Measurements from ENCODE around the gene TRIL. TPM values are rescaled to one million over a fixed set of nuclear protein-coding genes. Genes with fewer than 3 reads are reported as not detected.

The TRIL gene
- polyA plus RNA-seq, 2 of the 4 experiments (the other 2 are of a cell fraction): not detected

DNA sequence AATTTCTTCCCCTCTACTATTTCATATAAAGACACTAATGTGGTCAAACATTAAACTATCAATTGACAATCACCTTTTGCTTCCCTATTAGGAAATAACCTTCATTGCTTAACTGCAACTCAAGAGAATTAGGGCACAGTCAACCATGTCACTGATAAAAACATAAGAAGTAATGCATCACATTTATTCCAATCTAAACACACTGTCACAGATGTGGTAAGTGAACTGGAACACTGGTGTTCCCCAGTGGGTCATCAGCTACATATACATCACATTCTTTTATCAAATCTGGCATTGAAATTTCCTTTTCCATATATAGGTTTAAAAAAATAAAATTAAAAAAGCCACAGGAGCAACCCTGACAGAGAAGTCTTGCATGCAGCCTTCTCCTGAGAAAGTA is 3.7 kb downstream of the TRIL start:
- POLR2A ChIA-PET: no interaction called here
- FAIRE-seq: no peak
- no peak overlapping the region for H3K4me3 ChIP-seq
- peaks cover 4% of the 10 kb centered on the region; the same call in 2 of the 3 replicates for H3K4me1 ChIP-seq
- no peak overlapping the region for H3K27ac ChIP-seq
- no peak overlapping the region for H3K4me2 ChIP-seq
- ATAC-seq: no peak
- H3K9me3 ChIP-seq: no peaks in the 10 kb centered on the region
- CTCF ChIA-PET: interaction anchor here (5.1 kb wide), 1 partner anchor 32 kb away, joined by 40 read pairs; no protein-coding TSS in a partner anchor
- no peak for DNase-seq (ENCODE audit: low read depth in 1 of 2, low spot score in 1 of 2)
- no peak for TF ChIP-seq KDM1A (IDR thresholded peaks at IDR 0.05; ENCODE audit: low read depth)
- TF ChIP-seq SMC3 (IDR thresholded peaks at IDR 0.05): no peak

DNA sequence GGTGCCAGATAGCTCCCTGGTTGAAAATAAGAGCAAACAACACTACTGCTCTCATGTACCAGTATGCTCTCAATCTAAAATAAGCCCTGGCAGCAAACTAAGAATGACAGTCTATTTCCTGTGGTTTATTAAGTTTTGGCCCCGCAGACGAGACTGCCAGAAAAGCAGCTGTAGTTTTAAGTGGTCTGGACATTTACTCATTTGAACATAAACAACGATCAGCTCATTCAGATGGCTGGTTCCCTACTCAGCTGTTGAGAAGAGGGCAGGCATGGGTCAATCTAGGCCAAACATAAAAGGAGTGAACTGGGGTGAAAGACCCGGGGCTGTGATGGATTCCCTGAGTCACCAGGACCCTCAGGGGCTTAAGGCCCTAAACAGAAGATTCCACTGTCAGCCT is 4.5 kb downstream of the TRIL start:
- no peak overlapping the region for H3K4me3 ChIP-seq
- DNase-seq (ENCODE audit: low read depth in 1 of 2, low spot score in 1 of 2): no peak
- H3K4me2 ChIP-seq: no peak overlapping the region
- CTCF ChIA-PET: interaction anchor here (1.5 kb wide), 1 partner anchor 26 kb away, joined by 12 read pairs; no protein-coding TSS in a partner anchor
- no peak overlapping the region for H3K27ac ChIP-seq
- TF ChIP-seq NFE2L2 (conservative IDR thresholded peaks at IDR 0.05; ENCODE audit: low read length): no peak
- no peak for TF ChIP-seq NPAS2 (CRISPR knock-in tag; IDR thresholded peaks at IDR 0.05; ENCODE audit: borderline replicate concordance)
- ATAC-seq: no peak
- WGBS (ENCODE audit: missing lambda C conversion rate): 7% methylated on average over 4 of the region's 4 CpGs
- POLR2A ChIA-PET: no interaction called here
- H3K4me1 ChIP-seq: peaks cover 4% of the 10 kb centered on the region; the same call in 2 of the 3 replicates
- no peaks in the 10 kb centered on the region for H3K9me3 ChIP-seq
- FAIRE-seq: no peak

DNA sequence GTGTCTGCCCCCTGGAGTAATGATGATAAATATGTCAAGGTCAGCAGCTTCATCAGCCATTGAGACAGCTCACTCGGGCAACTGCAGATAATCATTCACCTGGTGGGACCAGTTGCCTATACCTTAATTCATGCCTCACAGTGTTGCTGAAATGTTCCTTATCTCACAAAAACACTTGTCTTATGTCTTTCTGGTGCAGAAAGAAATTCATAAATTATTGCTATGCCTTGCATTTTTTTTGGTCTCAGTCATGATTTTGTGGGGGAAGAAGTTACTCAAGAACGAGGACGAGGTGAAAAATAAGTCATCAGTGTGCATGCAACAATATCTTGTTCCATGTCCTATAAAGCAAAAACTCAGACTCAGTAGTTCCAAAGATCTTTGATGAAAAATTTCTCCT is 16.0 kb downstream of the TRIL start:
- whole genome bisulfite sequencing (ENCODE audit: missing lambda C conversion rate): 6% methylated on average over 3 of the region's 3 CpGs
- ChIA-PET POLR2A (no interaction called here), CTCF (interaction anchor here (1.0 to 5.0 kb wide), 4 partner anchors 15 to 466 kb away, joined by 4 to 24 read pairs (median 14); no protein-coding TSS in a partner anchor)
- TF ChIP-seq, protein P1, sequence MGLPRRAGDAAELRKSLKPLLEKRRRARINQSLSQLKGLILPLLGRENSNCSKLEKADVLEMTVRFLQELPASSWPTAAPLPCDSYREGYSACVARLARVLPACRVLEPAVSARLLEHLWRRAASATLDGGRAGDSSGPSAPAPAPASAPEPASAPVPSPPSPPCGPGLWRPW (IDR thresholded peaks at IDR 0.05): no peak
- TF ChIP-seq, protein P2, sequence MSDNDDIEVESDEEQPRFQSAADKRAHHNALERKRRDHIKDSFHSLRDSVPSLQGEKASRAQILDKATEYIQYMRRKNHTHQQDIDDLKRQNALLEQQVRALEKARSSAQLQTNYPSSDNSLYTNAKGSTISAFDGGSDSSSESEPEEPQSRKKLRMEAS (IDR thresholded peaks at IDR 0.05): no peak
- TF ChIP-seq FOXS1 (CRISPR knock-in tag; IDR thresholded peaks at IDR 0.05): no peak
- TF ChIP-seq, protein P3, sequence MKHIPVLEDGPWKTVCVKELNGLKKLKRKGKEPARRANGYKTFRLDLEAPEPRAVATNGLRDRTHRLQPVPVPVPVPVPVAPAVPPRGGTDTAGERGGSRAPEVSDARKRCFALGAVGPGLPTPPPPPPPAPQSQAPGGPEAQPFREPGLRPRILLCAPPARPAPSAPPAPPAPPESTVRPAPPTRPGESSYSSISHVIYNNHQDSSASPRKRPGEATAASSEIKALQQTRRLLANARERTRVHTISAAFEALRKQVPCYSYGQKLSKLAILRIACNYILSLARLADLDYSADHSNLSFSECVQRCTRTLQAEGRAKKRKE (CRISPR knock-in tag; IDR thresholded peaks at IDR 0.05; ENCODE audit: low read depth): no peak
- TF ChIP-seq RARB (CRISPR knock-in tag; IDR thresholded peaks at IDR 0.05): no peak
- no peak for TF ChIP-seq CEBPB (IDR thresholded peaks at IDR 0.05)
- TF ChIP-seq TP53 (CRISPR knock-in tag; IDR thresholded peaks at IDR 0.05): no peak
- TF ChIP-seq GATA3 (IDR thresholded peaks at IDR 0.05; ENCODE audit: borderline replicate concordance): no peak
- no peak for TF ChIP-seq RFX5 (IDR thresholded peaks at IDR 0.05)
- TF ChIP-seq MYC (IDR thresholded peaks at IDR 0.05; ENCODE audit: borderline replicate concordance, low read length): no peak
- TF ChIP-seq NR3C1 (IDR thresholded peaks at IDR 0.05): no peak
- TF ChIP-seq BHLHE40 (IDR thresholded peaks at IDR 0.05; ENCODE audit: low read depth, low read length): no peak
- no peak for TF ChIP-seq TFCP2L1 (CRISPR knock-in tag; IDR thresholded peaks at IDR 0.05)
- TF ChIP-seq CHD4 (IDR thresholded peaks at IDR 0.05; ENCODE audit: borderline replicate concordance): no peak
- TF ChIP-seq SREBF2 (IDR thresholded peaks at IDR 0.05): no peak
- TF ChIP-seq JUNB (IDR thresholded peaks at IDR 0.05): no peak
- TF ChIP-seq POLR2AphosphoS2 (conservative IDR thresholded peaks at IDR 0.05; ENCODE audit: low read length): no peak
- TF ChIP-seq EHMT2 (IDR thresholded peaks at IDR 0.05; ENCODE audit: low read depth): no peak
- TF ChIP-seq REST (IDR thresholded peaks at IDR 0.05): no peak
- no peaks in the 10 kb centered on the region for H3K9me3 ChIP-seq
- no peak overlapping the region for H3K4me3 ChIP-seq
- DNase-seq (ENCODE audit: low read depth in 1 of 2, low spot score in 1 of 2) (no peak), ATAC-seq (no peak), FAIRE-seq (no peak)
- H3K4me2 ChIP-seq: no peak overlapping the region
- no peaks in the 10 kb centered on the region for H3K4me1 ChIP-seq
- H3K27ac ChIP-seq: no peak overlapping the region
